Activated CD8-positive, alpha-beta memory T cell treated with anti-CD3 and anti-CD28 coated beads, Interleukin-2, amount 50 U/mL, for 24 hours (primary cell): Measurements from ENCODE around the gene NTN3.
A peak's percentile ranks its signal among the peaks of the same experiment; 100 is the strongest.

Experiments used
- DNase-seq: peaks from one replicate; pipeline ENCODE4 v3.0.0-alpha.2; 2020; ENCODE audit errors: extremely low read depth

Gene NTN3

DNA sequence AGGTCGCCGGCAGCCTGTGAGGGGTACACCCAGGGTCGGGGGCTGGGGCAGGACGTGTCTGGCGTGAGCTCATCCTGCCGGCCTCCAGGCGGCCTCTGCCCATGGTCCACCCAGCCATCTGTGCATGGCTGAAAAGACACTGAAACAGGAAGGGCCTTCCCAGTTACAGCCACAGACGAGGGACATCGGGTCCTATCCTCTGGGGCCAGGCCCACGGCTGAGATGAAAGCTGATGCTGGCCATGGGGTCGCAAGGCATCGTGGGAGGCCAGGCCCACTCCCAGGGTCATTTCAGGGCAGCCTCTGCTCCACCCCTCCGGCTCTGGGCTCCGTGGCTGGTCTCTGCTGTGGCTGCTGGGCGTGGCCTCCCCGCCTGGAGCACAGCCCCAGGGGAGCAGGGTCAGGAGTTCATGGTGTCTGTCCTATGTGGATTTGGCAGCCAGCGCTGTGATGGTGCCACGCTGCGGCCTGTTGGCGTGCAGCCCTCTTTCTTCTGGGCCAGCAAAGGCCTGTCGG, 26.1 kb downstream of the NTN3 start:
- DNase-seq = no peak

DNA sequence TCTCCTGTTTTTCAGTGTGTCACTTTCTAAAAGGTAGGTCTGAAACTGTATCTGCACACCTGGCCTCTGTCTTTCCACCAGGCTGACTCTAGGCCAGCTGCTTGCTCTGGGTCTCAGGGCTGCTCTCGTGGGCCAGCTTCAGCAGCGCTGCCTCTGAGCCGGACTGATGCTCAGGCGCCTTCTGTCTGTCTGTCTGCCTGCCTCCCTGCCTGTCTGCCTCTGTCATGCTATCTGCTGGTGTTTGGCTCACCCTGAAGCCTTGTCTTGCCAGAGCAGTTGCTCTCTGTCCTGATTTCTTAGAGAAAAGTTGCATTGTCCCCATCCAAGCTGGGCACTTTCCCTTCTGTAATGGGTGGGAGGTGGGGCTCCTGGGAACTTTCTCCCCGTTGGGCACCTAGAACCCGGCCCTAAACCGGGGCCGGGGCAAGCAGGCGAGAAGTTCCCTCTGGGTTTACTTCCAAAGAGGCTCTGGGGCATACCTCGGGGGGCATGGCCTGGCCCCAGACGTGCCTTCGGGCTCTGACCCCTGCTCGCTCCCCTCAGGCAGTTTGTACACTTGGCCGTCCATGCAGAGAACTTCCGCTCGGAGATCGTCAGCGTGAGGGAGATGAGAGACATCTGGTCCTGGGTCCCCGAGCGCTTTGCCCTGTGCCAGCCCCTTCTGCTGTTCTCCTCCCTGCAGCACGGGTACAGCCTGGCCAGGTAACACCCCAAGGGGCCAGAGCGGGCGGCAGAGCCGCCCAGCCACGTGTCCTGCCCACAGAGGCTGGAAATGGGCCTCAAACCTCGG, 26.8 kb downstream of the NTN3 start:
- DNase-seq = no peak

DNA sequence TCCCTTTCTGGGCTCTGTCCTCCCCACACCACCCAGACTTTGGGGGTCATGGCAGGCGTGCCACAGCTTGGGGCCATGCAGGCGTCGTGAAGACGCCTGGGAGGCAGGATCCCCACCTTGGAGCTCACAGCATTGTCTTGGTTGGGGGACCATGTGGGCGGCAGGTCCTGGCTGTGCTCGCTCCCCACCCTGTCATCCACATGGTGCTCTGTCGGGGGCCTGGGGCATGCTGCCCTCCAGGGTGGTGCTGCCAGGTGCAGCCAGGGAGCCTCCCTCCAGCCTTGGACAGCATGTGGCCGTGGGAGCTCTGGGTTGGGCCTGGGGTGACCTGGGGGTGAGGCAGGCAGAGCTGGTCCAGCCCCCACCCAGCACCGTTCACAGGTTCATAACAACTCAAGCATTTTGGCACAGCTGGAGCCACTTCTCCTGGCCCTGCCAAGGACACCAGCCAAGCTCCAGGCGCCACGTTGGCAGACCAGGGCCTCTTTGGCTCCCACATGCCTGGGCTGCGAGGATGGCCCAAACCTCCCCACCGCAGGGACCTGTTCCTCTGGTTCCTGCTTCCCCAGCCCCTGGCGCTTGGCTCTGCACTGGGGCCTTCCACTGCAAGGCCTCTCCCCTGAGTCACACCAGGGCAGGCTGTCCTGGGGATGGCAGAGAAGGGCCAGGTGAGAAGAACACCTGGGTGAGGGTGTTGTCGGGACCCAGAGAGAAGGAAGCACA, 27.6 kb downstream of the NTN3 start:
- no peak for DNase-seq

DNA sequence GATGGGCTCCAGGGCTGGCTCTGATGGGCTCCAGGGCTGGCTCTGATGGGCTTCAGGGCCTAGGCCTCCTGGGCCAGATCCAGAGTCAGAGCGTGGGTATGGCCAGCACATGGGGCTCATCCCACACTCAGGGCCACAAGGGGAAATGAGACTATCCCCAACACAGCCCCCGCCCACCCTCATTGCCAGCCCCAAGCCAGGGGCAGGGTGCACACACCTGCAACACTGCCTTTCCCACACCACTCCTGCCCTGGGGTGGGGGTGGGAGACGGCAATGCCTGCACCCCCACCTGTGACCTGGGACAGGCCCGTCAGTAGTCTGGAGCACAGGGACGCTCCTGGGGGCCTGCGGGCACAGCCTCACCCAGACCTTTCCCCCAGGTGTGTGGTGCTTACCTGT, 28.4 kb downstream of the NTN3 start:
- DNase-seq = no peak

DNA sequence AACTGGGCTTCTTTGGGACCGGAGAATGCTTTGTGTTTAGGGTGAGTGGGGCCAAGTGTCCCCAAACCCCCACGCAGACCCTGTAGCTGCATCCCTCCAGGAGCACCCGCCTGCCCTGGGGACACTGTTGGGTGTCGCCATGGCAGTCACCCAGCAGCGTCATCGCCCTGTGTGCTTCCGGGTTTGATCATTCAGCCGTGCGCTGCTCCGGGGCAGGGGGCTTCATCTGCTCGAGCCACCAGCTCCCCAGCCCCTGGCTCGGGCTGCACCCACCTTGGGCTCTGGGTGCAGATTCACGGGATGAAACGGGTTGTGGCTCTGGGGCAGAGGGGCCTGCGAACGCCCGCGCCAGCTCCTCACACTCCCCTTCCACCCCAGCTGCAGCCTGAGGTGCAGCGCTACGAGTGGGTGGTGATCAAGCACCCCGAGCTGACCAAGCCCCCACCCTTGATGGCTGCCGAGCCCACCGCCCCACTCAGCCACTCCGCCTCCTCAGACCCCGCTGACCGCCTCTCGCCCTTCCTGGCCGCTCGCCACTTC, 28.9 kb downstream of the NTN3 start:
- DNase-seq = no peak

DNA sequence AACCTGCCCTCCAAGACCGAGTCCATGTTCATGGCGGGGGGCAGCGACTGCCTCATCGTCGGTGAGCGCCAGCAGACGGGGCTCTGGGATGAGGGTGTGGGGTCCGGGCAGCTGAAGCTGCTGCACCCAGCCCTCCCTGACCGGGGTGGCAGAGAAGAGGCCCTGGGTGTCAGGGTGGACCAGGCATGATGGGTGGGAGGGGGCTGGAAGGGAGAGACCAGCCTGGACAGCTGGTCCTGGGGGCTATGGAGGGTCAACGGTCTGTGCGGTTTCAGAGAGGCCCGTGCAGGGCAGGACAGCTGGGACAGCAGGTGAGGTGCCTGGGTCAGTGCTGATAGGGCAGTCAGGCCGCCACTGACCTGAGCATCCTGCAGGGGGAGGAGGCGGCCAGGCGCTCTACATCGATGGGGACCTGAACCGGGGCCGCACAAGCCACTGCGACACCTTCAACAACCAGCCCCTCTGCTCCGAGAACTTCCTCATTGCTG, 29.4 kb downstream of the NTN3 start:
- no peak for DNase-seq

DNA sequence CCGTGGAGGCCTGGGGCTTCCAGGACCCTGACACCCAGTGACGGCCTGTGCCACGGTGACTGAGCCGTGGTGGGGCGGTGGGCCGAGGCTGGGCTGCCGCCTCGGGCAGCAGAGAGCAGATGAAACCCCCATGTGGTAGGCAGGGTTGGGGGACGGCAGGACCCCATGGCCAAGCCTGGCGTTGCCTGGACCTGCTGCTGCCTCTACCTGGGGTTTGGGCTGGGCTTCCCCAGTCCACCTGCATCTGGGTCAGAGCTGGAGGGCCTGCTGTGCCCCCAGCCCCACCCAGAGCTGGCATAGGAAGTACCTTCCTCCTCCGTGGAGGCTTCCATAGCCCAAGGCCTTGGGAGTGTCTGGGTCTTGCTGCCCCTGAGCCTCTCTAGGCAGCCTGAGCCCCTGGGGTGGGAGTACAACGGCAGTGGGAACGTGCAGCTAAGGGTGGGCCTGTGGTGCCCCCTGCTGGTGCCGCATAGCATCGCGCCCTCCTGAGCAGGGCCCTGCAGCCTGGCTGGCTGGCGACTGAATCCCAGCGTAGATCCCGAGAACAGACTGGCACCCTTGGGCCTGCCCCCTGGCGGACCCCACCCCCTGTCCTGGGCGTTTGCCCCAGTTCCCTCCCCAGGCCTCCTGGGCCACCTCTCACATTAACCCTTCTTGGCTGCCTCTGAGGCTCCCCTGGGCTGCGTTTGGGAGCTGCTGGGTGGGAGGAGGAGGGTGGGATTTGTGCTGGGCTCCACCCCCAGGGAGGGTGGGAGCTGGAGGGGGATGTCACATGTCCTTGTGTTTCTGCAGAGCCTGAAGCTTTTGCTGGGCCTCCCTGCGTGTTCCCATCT, 30.0 kb downstream of the NTN3 start:
- DNase-seq = peak; percentile 38

DNA sequence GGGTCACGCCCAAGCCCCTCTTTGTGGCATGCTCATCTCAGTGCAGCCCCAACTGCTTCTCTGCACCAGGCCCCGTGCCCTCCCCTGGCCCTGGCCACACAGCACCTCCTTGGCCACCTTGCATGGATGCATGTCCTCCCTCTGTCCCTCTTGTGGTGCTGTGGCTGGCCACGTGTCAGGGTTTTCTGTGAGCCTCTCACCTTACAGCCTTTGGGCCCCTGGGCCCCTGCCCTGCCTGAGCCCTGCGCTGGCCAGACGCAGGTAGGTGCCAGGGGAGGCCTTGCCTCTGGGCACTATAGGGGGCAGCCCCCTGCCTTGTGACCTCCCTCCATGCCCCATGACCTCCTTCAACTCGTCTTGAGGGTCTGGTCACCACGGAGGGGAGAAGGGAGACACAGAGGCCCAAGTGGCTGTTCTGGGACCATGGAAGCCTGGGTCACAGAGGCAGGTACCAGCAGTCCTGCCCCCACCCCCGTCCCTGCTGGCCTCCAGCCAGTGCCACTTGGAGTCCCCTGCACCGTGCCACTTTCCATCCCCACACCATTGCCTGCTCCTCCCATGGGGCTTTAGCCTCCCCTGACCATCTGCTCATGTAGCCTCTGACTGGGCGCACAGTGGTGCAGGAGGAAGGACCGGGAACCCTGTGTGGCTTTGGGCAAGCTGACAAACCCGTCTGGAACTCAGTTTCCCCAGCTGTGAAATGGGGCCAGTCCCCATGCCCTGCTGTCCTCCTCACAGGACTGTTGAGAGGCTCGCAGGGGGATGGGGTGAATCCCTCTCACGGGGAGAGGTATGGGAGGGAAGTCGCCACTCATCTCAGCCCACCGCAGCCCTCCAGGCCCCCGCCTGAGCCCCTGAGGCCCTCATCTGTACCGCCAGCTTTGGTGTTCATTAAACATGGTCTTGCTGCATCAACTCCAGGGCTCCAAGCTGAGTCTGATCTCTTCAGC, 31.1 kb downstream of the NTN3 start:
- DNase-seq = no peak

DNA sequence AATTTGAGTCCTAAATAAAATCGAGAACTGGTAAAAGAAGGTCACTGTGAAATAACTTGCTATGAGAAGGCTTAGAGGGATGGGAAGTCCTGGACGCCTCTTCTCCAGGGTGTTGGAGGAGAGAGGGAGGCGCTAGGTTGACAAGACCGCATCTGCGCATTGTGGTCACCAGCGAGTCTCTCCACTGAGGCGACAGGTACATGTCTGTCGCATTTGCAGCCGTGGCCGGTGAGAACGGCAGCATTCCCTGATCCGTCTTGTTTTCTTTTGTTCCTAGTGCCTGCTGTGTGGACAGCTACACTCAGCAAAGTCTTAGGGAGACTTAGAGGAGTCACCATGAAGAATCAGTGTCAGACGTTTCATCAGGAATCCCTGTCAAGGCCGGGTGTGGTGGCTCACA, 34.6 kb downstream of the NTN3 start:
- DNase-seq = no peak

DNA sequence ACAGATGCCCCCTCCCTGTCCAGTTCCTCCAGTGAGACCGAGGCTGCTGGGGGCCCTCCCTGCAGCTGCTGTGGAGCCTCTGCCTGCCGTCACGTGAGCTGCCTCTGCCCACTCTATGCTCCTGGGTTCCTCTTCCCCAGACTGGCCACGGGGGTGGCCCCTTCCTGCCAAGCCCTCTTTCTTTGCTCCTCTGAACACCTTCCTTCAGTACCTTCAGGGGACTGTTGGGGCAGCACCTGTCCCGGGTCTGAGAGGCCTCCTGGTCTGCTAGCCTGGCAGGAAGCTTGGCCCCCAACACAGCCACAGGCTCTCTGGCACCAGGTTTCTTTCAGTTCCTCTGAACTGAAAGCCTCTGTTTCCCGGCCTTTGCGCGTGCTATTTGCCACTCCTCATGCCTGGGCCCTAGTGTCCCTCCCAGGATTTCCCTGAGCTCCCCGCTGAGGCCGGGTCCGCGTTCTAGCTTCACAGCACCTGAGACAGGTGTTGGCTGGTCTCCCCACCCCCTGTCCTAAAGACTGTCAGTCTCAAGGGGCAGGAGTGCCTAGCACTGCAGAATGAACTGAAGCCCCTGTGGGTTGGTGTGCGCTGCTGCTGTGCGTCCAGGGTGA, 36.1 kb downstream of the NTN3 start:
- DNase-seq = no peak

DNA sequence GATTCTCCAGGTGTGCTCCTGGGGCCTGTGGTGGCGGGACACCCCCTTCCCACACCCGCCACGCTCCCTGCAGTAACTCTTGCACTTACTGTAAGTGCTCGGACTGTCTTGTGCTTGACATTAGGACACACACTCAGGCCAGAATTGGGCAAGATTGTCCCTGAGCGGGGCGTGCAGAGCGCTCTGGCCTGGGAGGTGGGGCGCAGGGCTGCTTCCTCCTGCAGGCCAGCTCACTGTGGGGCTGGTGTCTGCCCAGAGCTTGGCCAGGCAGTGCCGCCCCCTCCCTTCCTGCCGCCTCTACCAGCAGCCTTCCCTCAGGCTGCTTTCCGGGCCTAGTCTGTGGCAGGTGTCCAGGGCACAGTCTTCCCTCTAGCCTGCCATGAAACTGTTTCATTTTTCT, 36.6 kb downstream of the NTN3 start:
- DNase-seq = no peak

DNA sequence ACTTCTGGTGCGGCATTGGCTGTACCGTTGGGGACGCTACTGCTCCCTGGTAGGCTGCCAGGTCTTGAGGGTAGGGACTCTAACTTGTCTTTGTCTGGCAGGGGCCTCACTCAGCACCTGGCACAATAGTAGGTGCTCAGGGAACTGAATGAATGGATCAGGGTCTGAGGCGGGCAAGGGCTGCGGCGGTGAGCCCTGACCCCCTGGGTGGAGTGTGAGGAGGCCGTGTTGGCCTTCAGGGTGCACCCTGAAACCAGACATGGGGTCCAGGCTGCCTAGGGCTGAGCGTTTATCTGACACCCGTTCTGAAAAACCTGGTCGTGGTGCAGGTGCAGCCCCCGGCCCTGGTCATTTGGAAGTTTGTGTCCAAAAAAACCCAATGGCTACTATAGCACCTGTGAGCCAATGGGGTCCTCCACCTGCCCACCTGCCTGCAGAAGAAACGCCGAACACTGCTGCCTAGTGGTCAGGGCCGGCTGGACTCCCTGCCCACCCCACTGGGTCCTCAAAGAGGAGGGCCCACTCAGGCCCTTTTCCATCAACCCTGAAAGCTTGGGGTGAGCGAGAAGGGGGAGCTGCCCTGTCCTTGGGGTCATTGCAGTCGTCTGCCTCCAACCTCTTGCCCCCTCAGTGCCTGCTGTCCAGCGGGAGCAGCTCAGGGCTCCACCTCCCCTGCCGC, 37.8 kb downstream of the NTN3 start:
- no peak for DNase-seq

DNA sequence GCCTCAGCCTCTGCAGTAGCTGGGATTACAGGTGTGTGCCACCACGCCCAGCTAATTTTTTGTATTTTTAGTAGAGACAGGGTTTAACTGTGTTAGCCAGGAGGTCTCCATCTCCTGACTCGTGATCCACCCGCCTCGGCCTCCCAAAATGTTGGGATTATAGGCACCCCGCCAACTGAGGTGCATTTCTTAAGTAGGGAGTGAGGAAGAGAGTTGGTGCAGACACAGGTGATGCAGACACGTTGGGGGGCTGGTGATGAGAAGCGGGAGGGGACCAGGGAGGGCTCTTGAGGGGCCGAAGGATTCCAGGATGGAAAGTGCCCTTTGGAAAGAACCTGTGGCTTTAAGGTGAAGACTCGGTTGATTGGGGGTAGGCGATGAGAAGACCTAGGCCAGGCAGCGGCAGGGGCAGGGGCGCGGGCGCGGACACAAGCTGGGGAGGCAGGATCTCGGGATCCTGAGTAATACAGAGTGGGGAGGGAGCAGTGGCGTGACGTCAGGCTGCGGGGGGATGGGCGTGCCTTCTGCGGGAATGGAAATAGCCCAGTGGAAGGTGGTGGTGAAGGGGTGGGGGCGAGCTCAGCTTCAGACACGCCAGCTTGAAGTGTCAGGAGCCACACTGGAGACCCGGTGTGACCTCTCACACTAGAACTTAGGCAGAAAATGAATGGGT, 40.2 kb downstream of the NTN3 start:
- no peak for DNase-seq

DNA sequence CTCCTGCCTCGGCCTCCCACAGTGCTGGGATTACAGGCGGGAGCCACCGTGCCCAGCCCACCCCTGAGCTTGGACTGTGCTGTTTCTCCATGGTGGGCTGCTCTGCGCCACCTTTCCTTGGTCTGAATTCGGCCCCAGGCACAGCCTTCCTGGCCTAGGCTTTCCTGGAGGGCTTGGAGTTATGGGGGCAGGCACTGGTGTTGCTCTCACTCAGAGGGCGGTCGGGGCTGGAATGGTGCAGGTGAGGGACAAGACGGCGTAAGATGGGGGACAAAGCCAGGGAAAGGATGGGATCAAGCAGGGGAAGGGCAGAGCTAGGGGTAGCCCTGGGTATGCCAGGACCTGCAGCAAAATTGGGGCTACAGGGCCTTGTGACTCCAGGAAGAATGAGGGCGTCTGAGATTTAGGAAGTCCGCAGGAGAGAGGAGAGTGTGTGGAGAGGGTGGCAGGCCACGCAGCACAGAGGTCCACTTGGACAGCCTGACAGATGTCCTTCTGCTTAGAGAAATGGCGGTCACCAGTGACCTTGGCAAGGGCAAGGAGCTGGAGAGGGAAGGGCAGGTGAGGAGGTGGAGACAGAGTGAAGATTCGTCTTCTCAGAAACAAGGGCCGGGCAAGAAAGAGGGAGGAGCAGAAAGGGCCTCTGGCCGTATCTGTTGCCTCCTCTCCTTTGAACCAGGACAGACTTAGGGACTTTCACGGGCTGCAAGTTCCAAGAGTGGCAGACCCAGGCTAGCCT, 41.1 kb downstream of the NTN3 start:
- no peak for DNase-seq

DNA sequence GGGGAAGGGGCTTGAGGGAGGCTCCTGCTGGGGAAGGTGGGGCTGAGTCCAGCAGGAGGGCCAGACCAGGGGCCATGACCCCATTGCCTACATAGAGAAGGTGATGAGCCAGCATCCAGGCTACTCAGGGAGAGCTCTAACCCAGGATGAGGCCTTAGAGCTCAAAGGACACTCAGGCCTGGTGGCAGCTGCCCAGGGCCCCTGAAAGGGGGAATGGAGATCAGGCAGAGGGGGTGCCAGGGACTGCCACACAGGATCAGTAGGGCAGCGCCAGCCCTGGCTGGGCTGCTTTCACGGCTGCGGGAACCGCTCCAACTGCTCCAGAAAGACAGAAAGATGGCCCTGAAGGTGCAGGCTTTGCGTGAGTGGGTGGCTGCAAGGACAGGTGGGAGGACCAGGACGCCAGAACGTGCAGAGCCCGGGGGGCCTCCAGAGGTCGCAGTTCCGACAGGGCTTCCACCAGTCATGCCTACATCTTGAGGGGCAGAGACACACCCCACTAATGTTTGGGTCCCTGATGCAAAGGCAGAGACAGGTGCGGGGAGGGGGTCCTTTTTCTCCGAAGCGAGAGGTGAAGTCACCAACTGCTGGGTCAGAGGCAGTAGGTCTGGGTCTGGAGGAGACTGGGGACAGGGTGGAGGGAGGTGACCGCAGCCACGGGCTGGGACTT, 41.8 kb downstream of the NTN3 start:
- no peak for DNase-seq

DNA sequence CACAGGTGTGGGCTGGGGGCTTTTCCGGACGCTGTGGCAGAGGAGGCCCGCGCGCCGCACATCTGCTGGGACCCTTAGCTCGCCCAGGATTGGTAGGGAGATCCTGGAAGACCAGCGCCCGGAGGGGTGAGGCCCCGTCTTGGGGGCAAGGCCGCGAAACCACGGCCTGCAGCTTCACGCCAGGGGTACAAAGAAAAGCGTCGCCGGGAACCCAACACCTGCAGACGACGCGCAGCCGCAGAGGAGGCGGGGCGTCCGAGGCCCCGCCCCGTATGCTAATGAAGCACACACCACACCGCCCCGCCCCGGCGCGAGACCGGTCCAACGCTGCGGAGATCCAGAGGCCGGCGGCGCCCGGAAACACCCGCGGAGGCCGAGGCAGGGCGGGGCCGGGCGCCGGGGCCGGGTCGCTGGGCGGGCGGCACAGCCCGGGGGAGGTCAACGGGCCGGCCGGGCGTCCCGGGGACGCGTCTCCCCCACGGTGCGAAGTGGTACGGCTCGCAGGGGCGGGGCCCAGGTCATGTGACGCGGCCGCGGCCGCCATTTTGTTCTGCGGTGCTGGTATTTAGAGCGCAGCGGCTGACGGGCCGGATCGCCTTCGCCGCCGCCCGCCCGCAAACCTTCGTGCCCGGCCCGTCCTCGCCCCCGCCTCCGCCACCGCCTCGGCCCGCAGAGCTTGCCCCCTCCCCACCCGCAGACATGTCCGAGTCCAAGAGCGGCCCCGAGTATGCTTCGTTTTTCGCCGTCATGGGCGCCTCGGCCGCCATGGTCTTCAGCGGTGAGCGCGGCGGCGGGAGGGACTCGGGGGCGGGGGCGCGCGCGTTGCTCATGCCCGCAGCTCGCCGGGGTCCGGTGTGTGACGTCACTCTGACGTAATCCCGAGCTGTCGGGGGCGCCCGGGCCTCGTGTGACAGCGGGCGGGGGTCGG, 42.6 kb downstream of the NTN3 start, which contains the start of gene ATP6V0C:
TSS of gene ATP6V0C (plus strand) at position 548 of the 928 bp plus-strand sequence. CDS start at position 700, 152 bp downstream.
- DNase-seq = no peak
